H9 (cell line): ENCODE results near the gene SWI5. TPM values are rescaled to one million over a fixed set of nuclear protein-coding genes. Genes with fewer than 3 reads are reported as not detected.

Source experiments
- DNase-seq: peaks from one replicate; pipeline ENCODE4 v3.0.0-alpha.2; 2017
- H2AFZ ChIP-seq: one replicate; pipeline ENCODE4 v1.6.1; 2013; ENCODE audit warnings: mild to moderate bottlenecking, low read length, control low read depth, moderate library complexity
- H2AK5ac ChIP-seq: 2 replicates; pipeline ENCODE4 v1.6.1; 2013; ENCODE audit warnings: low read length, control low read depth, mixed read lengths; ENCODE audit not compliant: insufficient read length
- H2BK120ac ChIP-seq: one replicate; pipeline ENCODE4 v1.6.1; 2013; ENCODE audit warnings: low read depth, mild to moderate bottlenecking, low read length, control low read depth, inconsistent platforms; ENCODE audit not compliant: poor library complexity, severe bottlenecking
- H2BK12ac ChIP-seq: 2 replicates; pipeline ENCODE4 v1.6.1; 2013; ENCODE audit warnings: low read length, control low read depth, mixed read lengths, low read depth; ENCODE audit not compliant: insufficient read length
- H2BK15ac ChIP-seq: 2 replicates; pipeline ENCODE4 v1.6.1; 2013; ENCODE audit warnings: low read depth, low read length, control low read depth
- H2BK20ac ChIP-seq: one replicate; pipeline ENCODE4 v1.6.1; 2013; ENCODE audit warnings: low read depth, mild to moderate bottlenecking, low read length, control low read depth, inconsistent platforms; ENCODE audit not compliant: poor library complexity, severe bottlenecking
- H2BK5ac ChIP-seq: 2 replicates; pipeline ENCODE4 v1.6.1; 2013; ENCODE audit warnings: low read length, control low read depth, mixed read lengths; ENCODE audit not compliant: insufficient read length
- H3K14ac ChIP-seq: 2 replicates; pipeline ENCODE4 v1.6.1; 2013; ENCODE audit warnings: low read length, control low read depth; ENCODE audit not compliant: insufficient read depth
- H3K18ac ChIP-seq: 2 replicates; pipeline ENCODE4 v1.6.1; 2013; ENCODE audit warnings: low read depth, mild to moderate bottlenecking, mixed read lengths, low read length, control low read depth; ENCODE audit not compliant: insufficient read length
- H3K23ac ChIP-seq: 2 replicates; pipeline ENCODE4 v1.6.1; 2013; ENCODE audit warnings: low read length, control low read depth, mixed read lengths, low read depth; ENCODE audit not compliant: insufficient read length
- H3K23me2 ChIP-seq: 2 replicates; pipeline ENCODE4 v1.6.1; 2013; ENCODE audit warnings: low read depth, mild to moderate bottlenecking, mixed read lengths, low read length, control low read depth; ENCODE audit not compliant: insufficient read length, poor library complexity, severe bottlenecking
- H3K27ac ChIP-seq: 2 replicates; pipeline ENCODE4 v1.5.1; 2013; ENCODE audit warnings: low read length, control low read depth, mixed read lengths, low read depth; ENCODE audit not compliant: insufficient read length
- H3K27me3 ChIP-seq: 2 replicates; pipeline ENCODE4 v1.6.1; 2013; ENCODE audit warnings: low read length, control low read depth, inconsistent platforms; ENCODE audit not compliant: insufficient read depth
- H3K4ac ChIP-seq: 2 replicates; pipeline ENCODE4 v1.6.1; 2013; ENCODE audit warnings: low read depth, mild to moderate bottlenecking, control low read depth, inconsistent platforms, low read length, moderate library complexity
- H3K4me1 ChIP-seq: 2 replicates; pipeline ENCODE4 v1.6.1; 2013; ENCODE audit warnings: low read length, control low read depth, inconsistent platforms; ENCODE audit not compliant: insufficient read depth
- H3K4me2 ChIP-seq: 2 replicates; pipeline ENCODE4 v1.6.1; 2013; ENCODE audit warnings: low read length, control low read depth, mixed read lengths; ENCODE audit not compliant: insufficient read length, insufficient read depth
- H3K56ac ChIP-seq: 2 replicates; pipeline ENCODE4 v1.6.1; 2013; ENCODE audit warnings: low read depth, mild to moderate bottlenecking, mixed read lengths, low read length, control low read depth; ENCODE audit not compliant: insufficient read length
- H3K79me1 ChIP-seq: 2 replicates; pipeline ENCODE4 v1.6.1; 2013; ENCODE audit warnings: low read depth, mild to moderate bottlenecking, moderate library complexity, low read length, control low read depth, inconsistent platforms; ENCODE audit not compliant: insufficient read depth, poor library complexity, severe bottlenecking
- H3K79me2 ChIP-seq: 2 replicates; pipeline ENCODE4 v1.6.1; 2013; ENCODE audit warnings: low read length, control low read depth, inconsistent platforms; ENCODE audit not compliant: insufficient read depth
- H3K9ac ChIP-seq: 2 replicates; pipeline ENCODE4 v1.6.1; 2013; ENCODE audit warnings: low read length, control low read depth, mixed read lengths; ENCODE audit not compliant: insufficient read length; ENCODE audit errors: extremely low read depth
- H3K9me3 ChIP-seq: one replicate; pipeline ENCODE4 v1.6.1; 2013; ENCODE audit warnings: low read depth, low read length, inconsistent platforms; ENCODE audit not compliant: control insufficient read depth
- H3T11ph ChIP-seq: one replicate; pipeline ENCODE4 v1.6.1; 2013; ENCODE audit warnings: mild to moderate bottlenecking, low read length, control low read depth, inconsistent platforms
- H4K20me1 ChIP-seq: one replicate; pipeline ENCODE4 v1.6.1; 2013; ENCODE audit not compliant: control insufficient read depth, insufficient read length, insufficient read depth
- H4K5ac ChIP-seq: 2 replicates; pipeline ENCODE4 v1.6.1; 2013; ENCODE audit warnings: low read depth, mild to moderate bottlenecking, mixed read lengths, low read length, control low read depth; ENCODE audit not compliant: insufficient read length
- H4K8ac ChIP-seq: replicated peaks from 2 replicates; pipeline ENCODE4 v1.6.1; 2013; ENCODE audit warnings: low read length, control low read depth, mixed read lengths, low read depth; ENCODE audit not compliant: insufficient read length
- H4K91ac ChIP-seq: 2 replicates; pipeline ENCODE4 v1.6.1; 2013; ENCODE audit warnings: low read depth, mild to moderate bottlenecking, moderate library complexity, mixed read lengths, low read length, control low read depth; ENCODE audit not compliant: insufficient read length
- H3K27ac Mint-ChIP-seq, 3 experiments: 2 replicates in 2 of 3; 3 replicates in 1 of 3; pipeline ENCODE4 v1.8.0; 2020 to 2021; ENCODE audit warnings: mixed read lengths in 3 of 3, mild to moderate bottlenecking in 1 of 3, moderate library complexity in 1 of 3
- H3K27me3 Mint-ChIP-seq: 2 replicates; pipeline ENCODE4 v1.8.0; 2021; ENCODE audit warnings: low read depth, mild to moderate bottlenecking, moderate library complexity, mixed read lengths
- H3K36me3 Mint-ChIP-seq, 3 experiments: 2 replicates in 2 of 3; 3 replicates in 1 of 3; pipeline ENCODE4 v1.8.0; 2020 to 2021; ENCODE audit warnings: low read depth in 3 of 3, mixed read lengths in 3 of 3; ENCODE audit not compliant: insufficient read depth in 1 of 3
- H3K4me1 Mint-ChIP-seq, 2 experiments: 2 replicates each; pipeline ENCODE4 v1.8.0; 2020; ENCODE audit warnings: mixed read lengths in 2 of 2
- H3K4me3 Mint-ChIP-seq, 2 experiments: 2 replicates in 1 of 2; 3 replicates in 1 of 2; pipeline ENCODE4 v1.8.0; 2020 to 2021; ENCODE audit warnings: mild to moderate bottlenecking in 2 of 2, mixed read lengths in 2 of 2, moderate library complexity in 1 of 2
- H3K9me3 Mint-ChIP-seq, 2 experiments: 2 replicates in 1 of 2; 3 replicates in 1 of 2; pipeline ENCODE4 v1.8.0; 2020; ENCODE audit warnings: mild to moderate bottlenecking in 2 of 2, mixed read lengths in 2 of 2, moderate library complexity in 1 of 2
- CTCF ChIP-seq: fragments of 200-600 bp; sonication (generic); conservative IDR thresholded peaks from 3 replicates; pipeline ENCODE4 v1.8.0; 2021; ENCODE audit warnings: antibody characterized with exemption, mild to moderate bottlenecking
- WGBS: extraction: QIAGEN DNeasy Blood & Tissue Kit; methylation state at CpG from one replicate; pipeline ENCODE4 v1.1.7; 2013; ENCODE audit warnings: missing lambda C conversion rate, low lambda C conversion rate, mixed read lengths; ENCODE audit not compliant: insufficient read length; ENCODE audit errors: extremely low coverage; 5-methylcytosine and 5-hydroxymethylcytosine counted together
- total RNA-seq: library from RNA; stranded (reverse); gene quantifications from 2 replicates; pipeline ENCODE4 v1.2.1, GENCODE V29; 2021

Gene SWI5
- total RNA-seq, 1 experiment from 2014 or later, result 25.6 TPM

GRCh38 chr9:128271112-128271511 is 5.0 kb upstream of the SWI5 start:
- no peaks in the 10 kb centered on the region for H3K79me2 ChIP-seq
- no CpG with 5 or more reads among the region's 3 CpGs for WGBS
- H2BK20ac ChIP-seq, result no peak overlapping the region
- H3K18ac ChIP-seq, result no peak overlapping the region
- Mint-ChIP-seq H3K4me3 (no peak overlapping the region), H3K27ac (no peak overlapping the region; a peak in 1 of 7 replicates), H3K27me3 (no peaks in the 10 kb centered on the region; the same call in 1 of the 2 replicates), H3K4me1 (peaks cover 4 to 5% of the 10 kb centered on the region in 2 experiments), H3K9me3 (peaks cover 0 to under 1% of the 10 kb centered on the region in 2 experiments; a peak in 1 of 5 replicates), H3K36me3 (peaks cover 7 to 40% (median 31%) of the 10 kb centered on the region in 3 experiments; a peak in 6 of 7 replicates)
- no peaks in the 10 kb centered on the region; the same call in 1 of the 2 replicates for H3K4me1 ChIP-seq
- H3K4me2 ChIP-seq, result no peak overlapping the region
- no peak overlapping the region for H3K4ac ChIP-seq
- no peak overlapping the region for H3K27ac ChIP-seq
- H2BK15ac ChIP-seq, result no peak overlapping the region
- H2BK5ac ChIP-seq, result no peak overlapping the region
- no peaks in the 10 kb centered on the region for H3K79me1 ChIP-seq
- no peak overlapping the region for H3K9ac ChIP-seq
- no peak overlapping the region for H2BK12ac ChIP-seq
- H2AK5ac ChIP-seq, result no peak overlapping the region
- no peak overlapping the region for H3K56ac ChIP-seq
- H3K14ac ChIP-seq, result no peak overlapping the region
- H4K20me1 ChIP-seq, result no peaks in the 10 kb centered on the region
- no peak overlapping the region for H4K5ac ChIP-seq
- H3K23me2 ChIP-seq, result peaks cover 6% of the 10 kb centered on the region
- H2AFZ ChIP-seq, result no peak overlapping the region
- no peak overlapping the region for H4K91ac ChIP-seq
- no peak overlapping the region for H2BK120ac ChIP-seq
- DNase-seq, result no peak
- no peak overlapping the region for H4K8ac ChIP-seq
- no peak for TF ChIP-seq CTCF
- no peaks in the 10 kb centered on the region for H3K9me3 ChIP-seq
- no peak overlapping the region for H3T11ph ChIP-seq
- H3K27me3 ChIP-seq, result no peaks in the 10 kb centered on the region
- H3K23ac ChIP-seq, result no peak overlapping the region
